Right lobe of liver (tissue), 6 donors: ENCODE data around the gene STAM. TPM values are rescaled to one million over a fixed set of nuclear protein-coding genes. Genes with fewer than 3 reads are reported as not detected.

Source experiments
- ATAC-seq, 4 donors: fragments of 200-7000 bp; cut with Tn5 transposase; one replicate each; pipeline ENCODE4 v1.9.1; 2020; ENCODE audit warnings: mild to moderate bottlenecking in 4 of 4, moderate library complexity in 4 of 4
- DNase-seq, 3 donors: peaks; one replicate each; pipeline ENCODE4 v3.0.0-alpha.2; 2020
- H3K27ac ChIP-seq, 3 donors: fragments of 200-600 bp; one replicate each; pipeline ENCODE4 v1.8.0; 2022
- H3K27me3 ChIP-seq, 2 donors: fragments of 200-600 bp; one replicate each; pipeline ENCODE4 v1.8.0; 2022
- H3K36me3 ChIP-seq, 4 donors: fragments of 200-600 bp; sonication (generic) in 1 of 4; one replicate each; pipeline versions ENCODE4 v1.5.1 to v1.8.0; 2017 to 2022; ENCODE audit warnings: control low read depth in 1 of 4
- H3K4me1 ChIP-seq, 4 donors: fragments of 200-600 bp; sonication (generic) in 1 of 4; one replicate each; pipeline versions ENCODE4 v1.5.1 to v1.8.0; 2017 to 2022; ENCODE audit warnings: control low read depth in 1 of 4
- H3K4me3 ChIP-seq, 3 donors: fragments of 200-600 bp; one replicate each; pipeline ENCODE4 v1.8.0; 2022
- H3K9me3 ChIP-seq, 4 donors: fragments of 200-600 bp; sonication (generic) in 1 of 4; one replicate each; pipeline versions ENCODE4 v1.5.1 to v1.8.0; 2017 to 2022; ENCODE audit warnings: control low read depth in 1 of 4
- CTCF ChIP-seq, 4 donors: fragments of 200-600 bp in 3 of 4; fragments of 450-650 bp in 1 of 4; IDR thresholded peaks; one replicate each; pipeline versions ENCODE4 v1.5.1 to v1.8.0; 2016 to 2022; ENCODE audit warnings: antibody characterized with exemption in 4 of 4, mild to moderate bottlenecking in 2 of 4
- POLR2A ChIP-seq: fragments of 450-650 bp; IDR thresholded peaks from one replicate; pipeline ENCODE4 v1.6.1; 2017; ENCODE audit warnings: antibody characterized with exemption, mild to moderate bottlenecking
- WGBS: methylation state at CpG from one replicate; pipeline ENCODE4 v1.1.6; 2018; ENCODE audit warnings: low coverage, low lambda C conversion rate; ENCODE audit not compliant: insufficient coverage; ENCODE audit errors: missing lambda C conversion rate; 5-methylcytosine and 5-hydroxymethylcytosine counted together
- intact Hi-C, 2 donors: fragments of 100-400 bp; cut with DNase I; formaldehyde crosslinking; loops; one replicate each; pipeline versions ENCODE4 v1.11.2 to v1.14.1; 2022
- total RNA-seq, 6 experiments: library from RNA; depleted of rRNA in 2 of 6; stranded (reverse); fragments of >200 nt in 2 of 6; fragmentation: NEBNext Ultra II Directional in 3 of 6; extraction: Animal tissue kit (Norgen Biotek cat#: 25700) in 3 of 6; gene quantifications; one replicate each; pipeline versions ENCODE4 v1.1.0 to v1.2.4, GENCODE V29; 2016 to 2023
- donor health status: DM: no; HTN: yes; CAD: no.
- donor health status: DM: no; HTN: no; CAD: no.
- donor health status: DM: no; HTN: no; CAD: no.
- donor health status: DM: no; HTN: yes; CAD: no.
- donor health status: DM: no; HTN: yes; CAD: no.

The STAM gene
- total RNA-seq, 6 experiments from 2014 or later: 7.9 to 13.4 (median 8.2) TPM

- peaks cover 0 to 8% (median 0%) of the 10 kb centered on the region in 4 donors for H3K4me1 ChIP-seq
- DNase-seq (no peak), ATAC-seq (no peak)
- TF ChIP-seq CTCF (IDR thresholded peaks at IDR 0.05) (no peak), POLR2A (no peak)
- intact Hi-C loops: no loop called here
- no peak overlapping the region for H3K27ac ChIP-seq
- WGBS: 65% methylated on average over 1 of the region's 1 CpG
- H3K9me3 ChIP-seq: no peaks in the 10 kb centered on the region
- H3K4me3 ChIP-seq: no peak overlapping the region
- H3K36me3 ChIP-seq: no peaks in the 10 kb centered on the region
- no peaks in the 10 kb centered on the region for H3K27me3 ChIP-seq
Observed at GRCh38 chr10:17663450-17663849, 19.5 kb downstream of the STAM start.

- H3K27me3 ChIP-seq: no peaks in the 10 kb centered on the region
- H3K36me3 ChIP-seq: no peaks in the 10 kb centered on the region
- H3K4me1 ChIP-seq: peaks cover 0 to 12% (median 0%) of the 10 kb centered on the region in 4 donors
- DNase-seq (no peak), ATAC-seq (peak in 1 of 4 donors; percentile 27)
- H3K4me3 ChIP-seq: no peak overlapping the region
- H3K27ac ChIP-seq: peak overlapping the region in 1 of 3 donors; percentile 23
- no peak for TF ChIP-seq CTCF (IDR thresholded peaks at IDR 0.05)
- TF ChIP-seq POLR2A: no peak
- intact Hi-C loops: no loop called here
- no peaks in the 10 kb centered on the region for H3K9me3 ChIP-seq
- WGBS: 41% methylated on average over 4 of the region's 4 CpGs
Observed at GRCh38 chr10:17665747-17666146, 21.8 kb downstream of the STAM start.

GRCh38 chr10:17668435-17669184 lies 24.7 kb downstream of the STAM start:
- ATAC-seq (peak; percentile 71 to 90 (median 80)), DNase-seq (no peak)
- no peak for TF ChIP-seq POLR2A
- TF ChIP-seq CTCF (IDR thresholded peaks at IDR 0.05): no peak
- intact Hi-C loops: no loop called here
- Histone ChIP-seq H3K4me1 (peaks cover 0 to 12% (median 0%) of the 10 kb centered on the region in 4 donors), H3K27ac (no peak overlapping the region), H3K27me3 (no peaks in the 10 kb centered on the region), H3K36me3 (no peaks in the 10 kb centered on the region), H3K4me3 (no peak overlapping the region), H3K9me3 (no peaks in the 10 kb centered on the region)
- WGBS: 29% methylated on average over 6 of the region's 6 CpGs

- no peak for DNase-seq
- H3K4me1 ChIP-seq: peaks cover 0 to 12% (median 0%) of the 10 kb centered on the region in 4 donors
- H3K4me3 ChIP-seq: no peak overlapping the region
- no peak overlapping the region for H3K27ac ChIP-seq
- H3K9me3 ChIP-seq: no peaks in the 10 kb centered on the region
- no peaks in the 10 kb centered on the region for H3K36me3 ChIP-seq
- intact Hi-C loops: no loop called here
- no peak for ATAC-seq
- no peak for TF ChIP-seq CTCF (IDR thresholded peaks at IDR 0.05)
- no peak for TF ChIP-seq POLR2A
- H3K27me3 ChIP-seq: no peaks in the 10 kb centered on the region
- WGBS: 66% methylated on average over 6 of the region's 11 CpGs
Observed at GRCh38 chr10:17669185-17669872, 25.4 kb downstream of the STAM start.
